Sigmoid colon (tissue), 4 donors: ENCODE measurements around the gene TJP2.

Experiments
- CTCF ChIP-seq, 4 experiments: fragments of 450-650 bp in 3 of 4; fragments of 200-600 bp in 1 of 4; IDR thresholded peaks; one replicate each; pipeline ENCODE4 v1.5.1; 2016 to 2019; ENCODE audit warnings: antibody characterized with exemption in 4 of 4, mild to moderate bottlenecking in 3 of 4, moderate library complexity in 2 of 4
- POLR2A ChIP-seq, 2 donors: fragments of 450-650 bp; IDR thresholded peaks; one replicate each; pipeline ENCODE4 v1.6.1; 2016; ENCODE audit warnings: antibody characterized with exemption in 2 of 2, mild to moderate bottlenecking in 2 of 2, moderate library complexity in 2 of 2
- POLR2AphosphoS5 ChIP-seq, 4 donors: sonication (generic); formaldehyde crosslinking; IDR thresholded peaks; one replicate each; pipeline ENCODE4 v1.6.1; 2017; ENCODE audit warnings: antibody characterized with exemption in 4 of 4

- TF ChIP-seq CTCF (IDR thresholded peaks at IDR 0.05) (no peak), POLR2A (IDR thresholded peaks at IDR 0.05) (no peak), POLR2AphosphoS5 (IDR thresholded peaks at IDR 0.05) (peak in 2 of 4 donors; percentile 23 to 27)
Measured at GRCh38 chr9:69323861-69324260, 149.8 kb downstream of the TJP2 start.
